GM21528 (cell line): ENCODE results near the gene DNASE1.
"Not testable (repeated sequence)": the region's sequence is repeated elsewhere in the genome, so short reads cannot be mapped to it uniquely, and the experiment has no call there.

Source experiments
- ATAC-seq: cut with Tn5 transposase; IDR thresholded peaks from one replicate; pipeline ENCODE4 v1.9.1; 2021; ENCODE audit warnings: mild to moderate bottlenecking, moderate library complexity; ENCODE audit not compliant: unreplicated experiment, low FRiP score

Gene DNASE1

DNA sequence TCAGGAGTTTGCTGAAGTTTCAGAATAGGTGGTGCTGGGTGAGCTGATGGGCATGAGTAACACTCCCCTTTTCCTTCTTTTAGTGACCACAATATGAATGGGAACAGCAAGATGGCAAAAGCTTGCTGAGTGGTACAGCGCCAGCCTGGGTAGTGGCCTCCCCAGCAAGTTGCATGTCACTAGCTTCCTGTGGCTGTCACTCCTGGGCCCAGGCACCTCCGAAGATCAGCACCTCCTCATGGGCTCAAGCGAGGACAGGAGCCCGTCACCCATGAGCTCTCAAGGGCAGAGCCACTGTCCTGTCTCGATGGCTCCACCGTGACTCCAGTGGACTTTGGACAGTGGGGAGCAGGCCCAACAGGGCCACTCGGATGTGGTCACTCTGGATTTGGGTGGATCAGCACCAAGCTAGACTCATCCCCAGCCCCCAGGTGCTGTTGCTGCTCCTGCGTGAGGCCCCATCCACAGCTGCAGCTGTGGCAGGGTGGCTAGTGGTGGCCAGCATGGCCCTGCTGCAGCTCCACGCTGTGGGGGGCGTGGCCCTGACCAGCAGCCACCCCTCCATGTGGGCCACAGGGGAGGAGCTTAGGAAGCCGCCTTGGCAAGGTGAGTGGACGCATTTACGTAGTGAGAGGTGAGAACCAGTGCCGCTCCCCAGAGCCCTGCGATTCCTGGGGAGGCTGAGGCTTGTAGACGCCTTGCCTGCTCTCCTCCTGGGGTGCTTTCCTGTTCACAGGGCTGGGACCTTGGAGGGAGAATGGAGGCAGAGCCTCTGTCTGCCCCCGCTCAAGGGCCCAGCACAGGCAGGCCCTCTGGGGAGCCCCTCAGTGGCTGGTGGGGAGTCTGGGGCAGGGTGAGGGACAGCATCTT lies 13.6 kb upstream of the DNASE1 start:
- ATAC-seq: no peak

DNA sequence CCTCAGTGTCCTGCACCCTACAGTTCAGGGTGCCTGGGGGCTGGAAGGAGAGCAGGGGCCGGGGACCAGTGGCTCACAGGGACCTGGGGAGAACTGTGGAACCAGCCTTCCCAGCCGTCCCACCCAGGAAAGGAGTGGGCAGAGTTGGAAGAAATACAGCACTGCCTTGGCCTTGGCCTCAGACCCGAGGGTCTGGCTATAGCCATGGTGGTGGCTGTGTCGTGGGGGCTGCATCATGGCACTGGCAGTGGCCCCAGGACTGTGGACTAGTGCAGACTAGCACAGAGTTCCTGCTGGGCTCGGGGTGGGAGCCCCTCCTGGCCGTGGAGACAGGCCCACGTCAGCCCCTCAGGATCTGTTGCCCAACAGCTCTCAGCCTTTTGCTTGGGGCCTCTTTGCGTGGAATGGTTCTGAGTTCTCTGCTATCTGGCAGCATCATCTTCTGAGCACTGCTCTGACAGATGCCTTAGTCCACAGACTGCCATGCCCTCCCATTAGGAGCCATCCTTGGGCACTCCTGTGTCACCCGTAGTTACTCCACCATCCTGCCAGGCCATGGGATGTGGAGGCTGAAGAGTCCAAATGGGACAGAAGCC lies 12.6 kb upstream of the DNASE1 start:
- no peak for ATAC-seq

DNA sequence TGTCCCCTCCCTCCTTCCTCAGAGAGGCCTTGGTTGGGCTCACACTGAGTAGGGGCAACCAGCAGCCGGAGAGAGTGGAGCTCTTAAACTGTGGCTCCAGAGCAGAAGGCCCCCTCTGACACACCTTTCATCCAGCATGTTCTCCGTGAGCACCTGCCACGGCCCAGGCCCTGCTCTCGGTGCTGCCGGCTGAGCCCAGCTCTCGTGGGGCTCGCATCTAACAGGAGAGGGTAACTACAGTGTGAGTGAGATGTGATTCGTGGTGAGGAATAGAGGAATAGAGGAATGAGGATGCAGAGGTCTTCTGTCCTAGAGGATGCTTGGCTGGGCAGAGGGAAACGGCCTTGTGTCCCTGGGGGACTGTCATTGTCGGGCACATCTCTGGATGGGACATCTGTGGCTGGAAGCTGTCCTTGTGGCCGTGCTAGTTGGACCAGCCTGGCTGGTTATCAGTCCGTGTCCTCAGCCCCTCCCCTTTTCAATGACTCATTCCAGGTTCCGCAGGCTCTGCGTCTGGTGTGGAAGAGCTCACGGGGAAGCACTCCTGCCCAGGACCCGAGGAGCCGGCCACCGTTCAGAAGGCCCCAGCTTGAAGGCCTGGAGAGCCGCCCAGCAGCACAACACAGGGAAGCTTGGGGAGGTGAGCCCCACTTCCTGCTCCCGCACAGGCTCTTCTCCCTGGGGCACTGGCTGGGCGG lies 11.9 kb upstream of the DNASE1 start:
- no peak for ATAC-seq

DNA sequence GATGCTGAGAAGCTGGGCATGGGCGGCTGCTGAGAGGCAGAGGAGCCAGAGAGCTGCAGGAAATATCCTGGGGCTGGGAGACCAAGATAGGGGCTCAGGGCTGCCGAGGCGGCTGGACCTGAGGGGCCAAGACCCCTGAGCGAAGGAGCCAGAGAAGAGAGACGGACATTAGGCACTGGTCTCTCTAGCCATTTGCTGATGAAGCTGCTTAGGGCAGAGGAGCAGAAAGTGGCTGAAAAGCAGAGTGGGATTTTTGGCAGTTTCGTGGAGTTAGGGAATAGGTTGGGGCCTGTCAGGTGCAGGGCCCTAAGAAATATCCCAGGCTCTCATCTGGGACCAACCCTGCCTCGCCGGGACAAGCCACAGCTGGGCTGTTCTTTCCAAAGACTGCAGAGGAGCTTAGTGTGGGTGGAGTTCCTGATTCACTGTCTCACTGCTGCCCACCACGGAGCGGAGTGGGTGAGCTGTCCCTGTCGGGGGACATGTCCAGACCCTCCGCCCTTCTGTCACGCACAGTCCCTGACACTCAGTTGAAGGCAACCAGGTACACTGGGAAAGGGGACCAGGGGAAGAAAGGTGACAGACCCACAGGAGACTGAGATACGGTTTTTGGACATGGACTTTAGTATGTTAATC lies 11.3 kb upstream of the DNASE1 start:
- ATAC-seq: no peak

DNA sequence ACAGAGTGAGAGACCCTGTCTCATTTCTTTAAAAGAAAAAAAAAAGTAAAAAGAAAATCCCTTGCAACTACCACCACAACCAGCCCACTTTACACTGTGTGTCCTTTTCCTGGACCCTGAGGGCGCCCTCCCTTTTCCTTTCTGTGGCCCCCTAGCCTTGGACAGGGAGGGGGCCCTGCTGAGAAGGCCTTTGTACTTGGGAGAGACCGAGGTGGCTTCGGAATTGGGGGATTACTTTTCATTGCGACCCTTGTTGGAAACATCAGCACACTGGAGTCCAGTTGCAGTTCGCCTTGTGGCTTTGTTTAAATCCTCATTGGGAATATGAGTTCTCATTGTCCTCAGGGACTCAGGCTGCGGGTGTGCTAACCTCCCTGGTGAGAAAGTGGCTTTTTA lies 9.4 kb upstream of the DNASE1 start:
- ATAC-seq: no peak

DNA sequence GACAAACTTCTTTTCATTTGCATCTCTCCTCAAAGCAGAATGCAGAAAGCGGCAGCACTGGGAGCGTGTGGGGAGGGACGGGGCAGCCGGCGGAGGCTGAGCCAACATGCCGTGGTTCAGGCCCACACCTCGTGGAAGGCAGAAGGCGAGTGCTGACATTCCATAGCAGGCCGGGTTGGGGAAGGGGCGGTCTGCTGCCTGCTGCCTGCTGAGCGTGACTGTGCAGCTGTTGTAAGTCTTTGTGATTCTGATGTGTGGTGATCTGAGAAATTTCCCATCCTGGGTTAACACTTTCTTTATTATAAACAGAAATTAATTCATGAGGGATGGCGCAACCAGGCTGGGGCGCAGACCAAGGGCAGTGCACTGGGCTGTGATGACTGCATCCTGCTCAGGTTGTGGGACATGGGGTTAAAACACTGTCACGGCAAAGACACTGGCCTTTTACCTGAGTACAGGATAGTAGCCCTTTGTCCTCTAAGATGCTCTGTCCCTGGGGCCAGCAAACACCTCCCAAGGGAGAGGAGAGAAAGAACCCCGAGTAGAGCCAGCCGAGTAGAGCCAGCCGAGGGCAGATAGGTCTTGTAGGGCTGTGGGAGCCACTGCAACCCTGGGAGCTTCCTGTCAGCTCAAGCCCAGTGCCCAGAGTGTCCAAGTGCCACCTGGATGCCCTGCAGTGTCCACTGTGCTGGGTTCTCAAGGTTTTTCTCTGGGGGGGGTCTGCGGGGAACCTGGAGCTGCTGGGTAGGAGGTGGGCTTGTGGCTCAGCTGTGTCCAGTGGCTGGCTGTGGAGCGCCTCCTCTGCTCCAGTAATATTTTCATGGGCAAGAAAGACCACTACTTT lies 8.8 kb upstream of the DNASE1 start:
- ATAC-seq: no peak

DNA sequence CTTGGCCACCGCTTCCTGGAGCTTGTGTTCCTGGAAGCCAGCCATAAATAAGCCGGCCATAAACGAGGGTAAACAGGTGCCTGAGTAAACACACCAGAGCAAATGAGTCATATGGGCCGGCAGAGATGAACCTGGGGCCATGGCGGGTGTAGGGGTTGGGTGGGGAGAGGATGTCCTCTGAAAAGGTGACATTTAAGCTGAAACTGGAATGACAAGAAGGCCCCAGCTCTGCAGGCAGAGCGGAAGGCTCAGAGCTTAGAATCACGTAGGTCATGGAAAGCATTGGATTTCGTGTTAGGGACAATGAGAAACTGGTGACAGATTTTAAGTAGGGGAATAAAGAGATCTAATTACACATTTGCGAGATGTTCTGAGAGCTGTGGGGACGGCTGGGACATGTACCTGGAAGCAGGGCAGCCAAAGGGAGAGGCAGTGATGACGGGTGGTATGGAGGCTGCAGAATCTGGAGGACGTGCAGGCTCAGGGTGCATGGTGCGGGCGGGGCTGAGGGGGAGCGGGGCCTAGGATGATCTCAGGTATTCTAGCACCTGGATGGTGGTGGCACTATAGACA lies 8.1 kb upstream of the DNASE1 start:
- no peak for ATAC-seq

DNA sequence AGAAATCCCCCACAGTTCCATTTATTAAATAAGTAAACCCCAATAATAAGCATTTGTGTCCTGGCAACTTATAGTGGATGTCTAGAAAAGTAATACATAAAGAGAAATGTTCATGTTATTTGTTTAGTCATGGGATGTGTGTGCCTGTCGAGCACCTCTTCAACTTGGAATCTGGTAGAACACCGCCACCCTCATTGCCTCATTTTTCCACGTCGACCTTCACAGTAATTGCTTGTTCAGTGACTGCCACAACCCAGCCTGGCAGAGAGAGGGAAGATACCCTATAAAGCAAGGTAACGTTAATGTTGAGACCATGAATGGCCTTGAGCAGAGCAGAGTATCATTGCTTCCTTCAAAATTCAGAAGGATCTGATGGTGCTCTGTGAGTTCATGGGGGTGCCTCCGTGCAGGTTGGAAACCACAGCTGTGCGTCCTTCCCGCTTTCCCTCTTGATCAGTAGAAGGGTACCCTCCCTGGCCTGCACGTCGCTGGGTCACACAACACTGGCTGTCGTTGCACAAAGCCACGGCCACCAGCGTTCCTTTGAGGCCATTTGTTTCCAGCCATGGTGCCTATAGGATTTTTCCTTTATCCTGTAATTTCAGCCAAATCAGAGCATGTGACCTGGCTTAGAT lies 3.7 kb upstream of the DNASE1 start:
- ATAC-seq: no peak

DNA sequence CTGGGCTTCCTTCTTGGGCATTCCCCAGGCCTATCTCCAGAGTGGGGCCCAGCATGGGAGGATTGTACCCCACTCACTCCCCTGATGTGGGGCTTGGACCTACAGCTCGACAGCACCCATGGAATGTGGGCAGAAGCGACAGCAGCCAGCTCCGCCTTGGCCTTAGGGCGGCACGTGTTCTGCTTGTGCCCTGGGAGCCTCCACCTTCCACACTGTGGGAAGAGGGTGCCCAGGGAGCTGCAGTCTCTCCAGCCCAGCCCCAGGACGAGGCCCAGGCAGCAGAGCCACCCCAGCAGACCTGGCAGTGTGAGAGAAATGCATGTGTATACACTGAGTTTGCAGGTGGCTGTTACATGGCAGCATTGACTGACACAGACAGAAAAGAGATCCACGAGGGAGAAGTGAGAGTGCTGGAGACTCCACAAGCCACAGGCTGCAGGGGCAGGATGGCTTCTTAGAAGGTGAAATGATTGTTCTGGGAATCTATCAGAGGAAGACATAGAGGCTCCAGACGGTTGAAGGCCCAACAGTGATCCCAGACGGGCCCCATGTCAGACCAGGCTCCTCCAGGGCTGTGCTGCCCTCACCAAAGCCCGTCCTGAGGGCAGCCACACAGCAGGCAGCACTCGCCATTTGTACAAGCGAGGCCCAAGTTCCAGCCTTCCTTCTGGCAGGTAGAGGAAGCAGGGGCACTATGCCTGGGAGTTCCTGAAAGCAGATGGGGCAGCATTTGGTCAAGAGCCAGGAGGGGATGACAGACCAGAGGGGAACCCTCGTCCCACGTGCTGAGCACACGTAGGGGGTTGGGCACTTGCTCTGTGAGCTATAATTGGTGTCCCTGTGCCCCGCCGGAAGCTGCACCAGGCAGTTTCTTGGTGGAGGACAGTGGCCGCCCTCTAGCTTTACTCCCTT lies 2.8 kb upstream of the DNASE1 start:
- ATAC-seq: no peak

DNA sequence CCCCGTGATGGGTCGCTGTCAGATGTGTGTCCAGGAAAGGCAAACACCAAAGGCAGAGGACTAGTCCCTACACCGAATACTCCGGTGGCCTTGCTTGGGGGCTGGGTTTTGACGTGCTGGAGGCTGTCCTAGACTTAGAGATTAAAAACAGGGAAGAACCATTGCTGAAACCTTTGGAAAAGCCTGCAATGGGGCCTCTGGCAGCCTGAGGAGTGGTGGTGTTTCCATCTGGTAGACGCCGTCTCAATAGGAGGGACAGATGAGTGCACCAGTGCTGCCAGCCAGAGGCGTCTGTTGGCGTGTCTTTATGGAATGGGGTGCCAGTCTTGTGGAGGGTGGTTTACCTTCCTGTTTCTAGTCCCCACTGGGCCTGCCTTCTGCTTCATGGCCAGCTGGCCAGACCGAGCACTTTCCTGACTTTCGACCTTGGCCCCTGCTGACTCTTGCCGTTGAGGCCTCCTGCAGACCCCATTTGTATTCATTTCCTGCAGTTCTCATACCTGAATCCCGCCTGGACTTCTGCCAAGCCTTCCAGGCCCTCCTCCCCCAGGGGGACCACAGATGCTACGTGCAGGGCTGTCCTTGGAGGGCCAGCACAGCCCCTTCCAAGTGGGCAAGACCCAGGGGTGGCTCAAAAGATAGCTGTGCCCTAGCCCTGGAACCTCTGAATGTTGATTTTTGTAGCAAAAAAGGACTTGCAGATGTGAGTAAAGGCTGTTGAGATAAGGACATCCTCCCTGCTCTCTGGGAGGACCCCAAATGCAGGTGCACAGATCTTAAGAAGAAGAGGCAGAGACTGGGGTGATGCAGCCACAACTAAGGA lies 1.9 kb upstream of the DNASE1 start:
- no peak for ATAC-seq

DNA sequence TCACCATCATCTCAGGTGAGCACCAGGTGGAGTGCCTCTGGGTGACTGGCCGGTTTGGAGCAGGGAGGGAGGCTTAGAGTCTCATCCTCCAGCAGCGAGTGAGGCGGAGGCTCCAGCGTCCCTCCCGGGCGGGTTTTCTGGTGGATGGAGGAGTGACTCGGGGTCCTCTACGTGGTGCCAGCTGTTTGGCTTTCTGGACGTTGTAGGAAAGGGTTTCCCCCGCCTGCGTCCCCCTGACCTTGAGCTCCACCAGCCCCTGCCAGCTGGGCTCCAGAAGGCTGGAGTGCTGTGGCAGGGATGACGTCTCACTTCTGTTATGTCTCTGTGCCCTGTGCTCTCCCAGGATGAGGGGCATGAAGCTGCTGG lies 522 bp downstream of the DNASE1 start:
- no peak for ATAC-seq

DNA sequence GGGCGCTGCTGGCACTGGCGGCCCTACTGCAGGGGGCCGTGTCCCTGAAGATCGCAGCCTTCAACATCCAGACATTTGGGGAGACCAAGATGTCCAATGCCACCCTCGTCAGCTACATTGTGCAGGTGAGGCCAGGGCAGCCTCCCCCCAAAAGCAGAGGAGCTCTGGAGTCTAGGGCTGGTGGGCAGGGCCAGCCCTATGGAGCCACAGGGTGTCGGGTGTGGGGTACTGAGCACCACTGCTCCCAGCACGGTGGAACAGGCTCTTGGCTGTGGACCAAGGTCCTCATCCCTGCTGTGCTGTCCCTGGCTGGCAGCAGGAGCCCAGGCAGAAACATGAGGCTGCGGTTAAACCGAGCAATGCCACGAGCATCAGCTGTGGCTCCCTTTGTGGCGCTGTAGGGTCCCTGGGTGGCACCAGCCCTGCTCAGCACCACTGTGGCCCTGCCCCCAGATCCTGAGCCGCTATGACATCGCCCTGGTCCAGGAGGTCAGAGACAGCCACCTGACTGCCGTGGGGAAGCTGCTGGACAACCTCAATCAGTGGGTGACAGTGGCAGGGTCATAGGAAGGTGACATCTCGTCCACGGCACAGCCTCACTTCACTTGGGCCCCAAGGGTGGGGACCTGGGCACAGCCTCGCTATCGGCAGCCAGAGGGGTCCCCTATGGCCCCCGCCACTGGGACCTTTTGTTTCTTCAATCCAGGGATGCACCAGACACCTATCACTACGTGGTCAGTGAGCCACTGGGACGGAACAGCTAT lies 1.1 kb downstream of the DNASE1 start:
- ATAC-seq: no peak

DNA sequence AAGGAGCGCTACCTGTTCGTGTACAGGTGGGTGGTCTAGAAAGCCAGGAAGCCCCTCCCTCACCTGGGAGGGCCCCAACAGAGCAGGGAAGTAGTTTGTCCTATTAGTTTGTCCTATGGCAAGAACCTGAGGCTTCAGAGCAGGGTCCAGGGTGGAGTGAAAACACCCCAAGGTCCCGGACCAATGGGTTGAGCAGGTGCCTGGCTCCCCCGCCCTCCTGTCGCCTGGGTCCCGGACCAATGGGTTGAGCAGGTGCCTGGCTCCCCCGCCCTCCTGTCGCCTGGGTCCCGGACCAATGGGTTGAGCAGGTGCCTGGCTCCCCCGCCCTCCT lies 1.6 kb downstream of the DNASE1 start:
- not testable (repeated sequence) for ATAC-seq

DNA sequence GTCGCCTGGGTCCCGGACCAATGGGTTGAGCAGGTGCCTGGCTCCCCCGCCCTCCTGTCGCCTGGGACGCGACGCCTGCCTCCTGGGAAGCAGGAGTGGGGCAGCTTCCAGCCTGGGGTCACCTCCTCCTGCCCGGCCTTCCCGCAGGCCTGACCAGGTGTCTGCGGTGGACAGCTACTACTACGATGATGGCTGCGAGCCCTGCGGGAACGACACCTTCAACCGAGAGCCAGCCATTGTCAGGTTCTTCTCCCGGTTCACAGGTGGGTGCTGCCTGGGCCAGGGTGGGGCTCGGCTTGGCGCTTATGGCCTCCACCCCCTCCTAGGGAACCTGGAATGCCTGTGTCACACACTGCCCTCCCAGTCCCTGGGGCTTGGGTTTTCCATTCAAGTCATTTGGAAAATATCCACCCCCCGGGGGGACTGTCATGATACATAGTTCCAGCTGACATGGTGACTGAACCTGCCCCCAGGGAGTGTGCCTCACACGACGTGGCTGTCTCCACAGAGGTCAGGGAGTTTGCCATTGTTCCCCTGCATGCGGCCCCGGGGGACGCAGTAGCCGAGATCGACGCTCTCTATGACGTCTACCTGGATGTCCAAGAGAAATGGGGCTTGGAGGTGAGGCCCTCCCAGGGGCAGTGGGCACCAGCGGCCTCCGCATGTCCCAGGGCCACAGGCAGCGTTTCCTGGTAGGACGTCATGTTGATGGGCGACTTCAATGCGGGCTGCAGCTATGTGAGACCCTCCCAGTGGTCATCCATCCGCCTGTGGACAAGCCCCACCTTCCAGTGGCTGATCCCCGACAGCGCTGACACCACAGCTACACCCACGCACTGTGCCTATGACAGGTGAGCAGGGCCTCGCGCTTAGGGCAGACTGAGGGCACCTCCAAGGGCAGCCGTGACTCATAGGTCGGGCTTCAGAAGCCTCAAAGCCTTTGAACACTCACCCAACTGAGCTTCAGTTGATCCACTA lies 2.3 kb downstream of the DNASE1 start:
- ATAC-seq: no peak

DNA sequence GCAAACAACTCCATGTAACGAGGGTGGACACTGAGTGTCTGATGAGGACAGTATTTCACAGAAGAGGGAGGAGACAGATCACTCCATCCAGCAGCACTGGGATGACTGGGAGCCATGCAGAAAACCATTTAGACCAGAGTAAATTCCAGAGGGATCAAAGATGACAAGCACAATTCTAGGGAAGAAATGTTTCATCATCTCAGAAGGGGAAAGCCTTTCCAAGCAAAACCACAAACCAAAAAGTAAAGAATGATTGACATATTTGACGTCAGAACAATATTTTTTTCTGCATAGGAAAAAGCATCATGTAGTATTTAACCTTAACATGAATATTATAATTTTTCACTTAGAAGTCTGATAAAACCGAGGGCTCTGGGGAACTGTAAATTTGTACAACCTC lies 4.8 kb downstream of the DNASE1 start:
- ATAC-seq: no peak

DNA sequence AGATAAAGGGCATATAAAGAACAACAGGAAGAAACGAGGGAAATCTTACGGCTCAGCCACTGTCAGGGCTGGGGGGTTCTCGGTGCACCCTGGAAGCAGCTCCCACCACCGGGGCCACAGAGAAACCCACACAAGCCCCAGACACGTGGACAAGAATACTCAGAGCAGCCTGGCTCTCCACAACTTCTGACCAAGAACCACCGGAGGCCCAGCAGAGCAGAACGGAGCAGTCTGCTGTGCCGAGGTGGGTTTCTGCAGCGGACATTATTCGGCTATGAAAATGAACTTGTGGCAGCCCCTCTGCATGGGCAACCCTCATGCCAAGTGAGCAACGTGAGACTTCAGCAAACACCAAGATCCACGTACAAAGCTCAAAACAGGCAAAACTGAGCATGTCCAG lies 6.8 kb downstream of the DNASE1 start:
- no peak for ATAC-seq
